Measurements from ENCODE around the gene NSUN5.
"Not testable (repeated sequence)": the region's sequence is repeated elsewhere in the genome, so short reads cannot be mapped to it uniquely, and the experiment has no call there.

Gene NSUN5

DNA sequence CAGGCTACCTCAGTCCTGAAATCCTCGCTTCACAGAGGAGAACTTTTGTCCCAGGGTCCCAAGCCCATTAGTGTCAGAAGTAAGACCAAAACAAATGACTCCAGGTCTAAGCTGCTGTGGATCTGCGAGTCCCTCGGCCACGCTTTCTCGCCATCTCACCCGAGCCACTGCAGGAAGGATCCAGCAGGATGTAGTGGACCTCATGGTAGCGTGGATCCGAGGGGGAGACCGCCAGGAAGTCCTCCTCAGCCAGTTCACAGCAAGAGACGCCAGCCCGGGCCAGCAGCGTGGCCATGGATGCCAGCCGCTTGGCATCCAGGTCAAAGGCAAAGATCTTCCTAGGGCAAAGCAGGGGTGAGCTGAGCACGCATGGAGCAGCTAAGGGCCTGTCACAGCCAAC is 4.6 kb downstream of the NSUN5 start:
- TF ChIP-seq, protein P1, sequence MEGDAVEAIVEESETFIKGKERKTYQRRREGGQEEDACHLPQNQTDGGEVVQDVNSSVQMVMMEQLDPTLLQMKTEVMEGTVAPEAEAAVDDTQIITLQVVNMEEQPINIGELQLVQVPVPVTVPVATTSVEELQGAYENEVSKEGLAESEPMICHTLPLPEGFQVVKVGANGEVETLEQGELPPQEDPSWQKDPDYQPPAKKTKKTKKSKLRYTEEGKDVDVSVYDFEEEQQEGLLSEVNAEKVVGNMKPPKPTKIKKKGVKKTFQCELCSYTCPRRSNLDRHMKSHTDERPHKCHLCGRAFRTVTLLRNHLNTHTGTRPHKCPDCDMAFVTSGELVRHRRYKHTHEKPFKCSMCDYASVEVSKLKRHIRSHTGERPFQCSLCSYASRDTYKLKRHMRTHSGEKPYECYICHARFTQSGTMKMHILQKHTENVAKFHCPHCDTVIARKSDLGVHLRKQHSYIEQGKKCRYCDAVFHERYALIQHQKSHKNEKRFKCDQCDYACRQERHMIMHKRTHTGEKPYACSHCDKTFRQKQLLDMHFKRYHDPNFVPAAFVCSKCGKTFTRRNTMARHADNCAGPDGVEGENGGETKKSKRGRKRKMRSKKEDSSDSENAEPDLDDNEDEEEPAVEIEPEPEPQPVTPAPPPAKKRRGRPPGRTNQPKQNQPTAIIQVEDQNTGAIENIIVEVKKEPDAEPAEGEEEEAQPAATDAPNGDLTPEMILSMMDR (IDR thresholded peaks at IDR 0.05; ENCODE audit: insufficient read depth, low read depth, low read length, missing control alignments): no peak
- H3K4me3 ChIP-seq (ENCODE audit: low read depth, low read length): no peak overlapping the region
- DNase-seq (ENCODE audit: low read depth): no peak

- no peak for DNase-seq (ENCODE audit: low read depth)
- H3K4me3 ChIP-seq (ENCODE audit: low read depth, low read length): no peak overlapping the region
- TF ChIP-seq, protein P1 (IDR thresholded peaks at IDR 0.05; ENCODE audit: insufficient read depth, low read depth, low read length, missing control alignments): no peak
These were observed 5.1 kb downstream of the NSUN5 start for GRCh38 chr7:73303546-73303945.

DNA sequence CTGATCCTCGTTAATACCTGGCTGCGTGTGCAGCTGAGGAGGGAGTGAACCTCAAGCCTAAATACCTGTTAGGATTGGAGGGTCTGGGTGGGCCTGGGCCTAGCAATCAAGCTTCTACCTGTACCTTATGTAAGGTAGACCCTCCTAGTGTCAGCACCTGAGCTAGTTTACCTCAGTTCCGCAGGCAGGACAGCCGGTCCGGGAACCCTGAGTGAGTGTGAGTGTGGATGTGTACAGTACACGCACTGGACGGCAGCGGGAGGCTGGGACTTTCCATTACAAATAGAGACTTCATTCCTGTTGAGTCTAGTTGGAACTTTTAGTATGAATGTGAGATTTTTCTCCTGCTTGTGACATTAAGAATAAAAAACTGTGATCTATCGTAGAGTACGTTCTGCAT is 5.8 kb downstream of the NSUN5 start:
- not testable (repeated sequence) for H3K4me3 ChIP-seq (ENCODE audit: low read depth, low read length); DNase-seq (ENCODE audit: low read depth)

GRCh38 chr7:73301108-73301507 is 7.5 kb downstream of the NSUN5 start:
- DNase-seq (ENCODE audit: low read depth); H3K4me3 ChIP-seq (ENCODE audit: low read depth, low read length): not testable (repeated sequence)

- not testable (repeated sequence) for DNase-seq (ENCODE audit: low read depth); H3K4me3 ChIP-seq (ENCODE audit: low read depth, low read length)
These were observed 8.8 kb downstream of the NSUN5 start for GRCh38 chr7:73299812-73300211.

DNA sequence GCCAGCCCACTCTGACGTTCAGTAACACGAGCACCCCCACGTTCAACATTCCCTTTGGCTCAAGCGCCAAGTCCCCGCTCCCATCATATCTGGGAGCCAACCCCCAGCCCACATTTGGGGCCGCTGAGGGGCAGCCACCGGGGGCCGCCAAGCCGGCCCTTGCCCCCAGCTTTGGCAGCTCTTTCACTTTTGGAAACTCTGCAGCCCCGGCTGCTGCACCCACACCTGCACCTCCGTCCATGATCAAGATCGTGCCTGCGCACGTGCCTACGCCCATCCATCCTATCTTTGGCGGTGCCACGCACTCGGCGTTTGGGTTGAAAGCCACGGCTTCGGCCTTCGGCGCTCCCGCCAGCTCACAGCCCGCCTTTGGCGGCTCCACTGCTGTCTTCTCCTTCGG is 10.9 kb downstream of the NSUN5 start:
- H3K4me3 ChIP-seq (ENCODE audit: low read depth, low read length); DNase-seq (ENCODE audit: low read depth): not testable (repeated sequence)

GRCh38 chr7:73297235-73297634 is 11.4 kb downstream of the NSUN5 start:
- DNase-seq (ENCODE audit: low read depth); H3K4me3 ChIP-seq (ENCODE audit: low read depth, low read length): not testable (repeated sequence)

DNA sequence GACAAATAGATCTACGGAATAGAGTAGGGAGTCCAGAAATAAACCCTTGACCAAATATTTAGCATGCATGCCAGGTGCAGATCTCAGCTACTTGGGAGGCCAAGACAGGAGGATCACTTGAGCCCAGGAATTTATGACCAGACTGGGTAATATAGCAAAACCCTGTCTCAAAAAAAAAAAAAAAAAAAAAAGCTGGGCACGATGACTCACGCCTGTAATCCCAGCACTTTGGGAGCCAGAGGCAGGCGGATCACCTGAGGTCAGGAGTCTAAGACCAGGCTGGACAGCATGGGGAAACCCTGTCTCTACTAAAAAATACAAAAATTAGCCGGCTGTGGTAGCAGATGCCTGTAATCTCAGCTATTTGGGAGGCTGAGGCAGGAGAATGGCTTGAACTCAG is 31.4 kb downstream of the NSUN5 start:
- not testable (repeated sequence) for H3K4me3 ChIP-seq (ENCODE audit: low read depth, low read length); DNase-seq (ENCODE audit: low read depth)

DNA sequence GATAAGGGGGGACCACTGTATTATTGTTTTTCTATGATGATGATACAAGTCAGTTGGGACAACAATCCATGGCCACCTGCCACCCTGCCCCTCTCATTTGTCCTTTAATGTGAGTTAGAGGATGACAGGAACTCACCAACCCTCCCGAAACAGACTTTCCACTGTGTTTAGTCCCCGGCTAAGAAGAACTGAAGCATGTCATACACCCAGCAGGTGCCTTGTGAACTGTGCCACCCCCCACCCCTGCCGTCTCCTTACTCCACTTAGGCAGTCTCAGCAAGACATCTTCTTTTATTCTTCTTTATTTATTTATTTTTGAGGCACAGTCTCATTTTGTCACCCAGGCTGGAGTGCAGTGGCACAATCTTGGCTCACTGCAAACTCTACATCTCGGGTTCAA is 40.8 kb downstream of the NSUN5 start:
- not testable (repeated sequence) for H3K4me3 ChIP-seq (ENCODE audit: low read depth, low read length); DNase-seq (ENCODE audit: low read depth)

- not testable (repeated sequence) for DNase-seq (ENCODE audit: low read depth); H3K4me3 ChIP-seq (ENCODE audit: low read depth, low read length)
These were observed 41.8 kb downstream of the NSUN5 start for GRCh38 chr7:73266719-73267368.

GRCh38 chr7:73262416-73262815 is 46.2 kb downstream of the NSUN5 start:
- not testable (repeated sequence) for H3K4me3 ChIP-seq (ENCODE audit: low read depth, low read length); DNase-seq (ENCODE audit: low read depth)
